HEK293 (cell line): Measurements from ENCODE around the gene KCNMA1.

Experiments
- CTCF ChIA-PET: fragments of 350-600 bp; formaldehyde crosslinking; extraction: SDS; loops from one replicate; lab custom pipeline; 2021; ENCODE audit warnings: antibody characterized with exemption; lab: Yijun Ruan, JAX
- POLR2A ChIA-PET: fragments of 300-600 bp; formaldehyde crosslinking; extraction: SDS; loops from one replicate; lab custom pipeline; 2020; ENCODE audit warnings: antibody characterized with exemption, inconsistent platforms; lab: Yijun Ruan, JAX
- H3K27ac ChIP-seq: fragments of 200-500 bp; sonication (Bioruptor generic); 2 replicates; pipeline ENCODE4 v1.5.1; 2014; ENCODE audit warnings: low read depth, low read length, control low read depth, inconsistent platforms; ENCODE audit errors: extremely low read depth
- H3K36me3 ChIP-seq, 2 experiments: fragments of 200-500 bp in 1 of 2; sonication (Bioruptor generic) in 1 of 2; 1 replicate in 1 of 2; 2 replicates in 1 of 2; pipeline ENCODE4 v1.5.1; 2014 to 2017; ENCODE audit warnings: inconsistent platforms in 2 of 2, low read length in 2 of 2; ENCODE audit not compliant: control insufficient read depth in 2 of 2, insufficient read depth in 1 of 2
- H3K4me1 ChIP-seq: fragments of 200-500 bp; sonication (Bioruptor generic); 2 replicates; pipeline ENCODE4 v1.5.1; 2014; ENCODE audit warnings: mild to moderate bottlenecking, low read length, inconsistent platforms; ENCODE audit not compliant: control insufficient read depth, insufficient read depth
- H3K4me3 ChIP-seq: 2 replicates; pipeline ENCODE4 v1.5.1; 2011; ENCODE audit warnings: low read depth, mild to moderate bottlenecking, control low read depth, low read length, moderate library complexity
- H3K9me3 ChIP-seq: fragments of 200-500 bp; sonication (Bioruptor generic); 2 replicates; pipeline ENCODE4 v1.5.1; 2014; ENCODE audit warnings: low read depth, low read length, inconsistent platforms; ENCODE audit not compliant: control insufficient read depth, insufficient read depth
- CTCF ChIP-seq: fragments of 450-650 bp; formaldehyde crosslinking; IDR thresholded peaks from 2 replicates; pipeline ENCODE4 v1.5.1; 2016; ENCODE audit warnings: missing biosample characterization, missing genetic modification characterization
- KLF1 ChIP-seq: fragments of 450-650 bp; formaldehyde crosslinking; IDR thresholded peaks from 2 replicates; pipeline ENCODE4 v1.5.1; 2016; ENCODE audit warnings: missing biosample characterization, missing genetic modification characterization
- OSR2 ChIP-seq: fragments of 450-650 bp; formaldehyde crosslinking; IDR thresholded peaks from 2 replicates; pipeline ENCODE4 v1.5.1; 2016; ENCODE audit warnings: missing biosample characterization, missing genetic modification characterization
- ZBTB8A ChIP-seq: fragments of 450-650 bp; formaldehyde crosslinking; IDR thresholded peaks from 2 replicates; pipeline ENCODE4 v1.5.1; 2016; ENCODE audit warnings: missing biosample characterization, missing genetic modification characterization
- ZEB2 ChIP-seq: fragments of 450-650 bp; formaldehyde crosslinking; IDR thresholded peaks from 2 replicates; pipeline ENCODE4 v1.5.1; 2016; ENCODE audit warnings: missing biosample characterization, missing genetic modification characterization
- ZIC2 ChIP-seq: fragments of 450-650 bp; formaldehyde crosslinking; IDR thresholded peaks from 2 replicates; pipeline ENCODE4 v1.5.1; 2016; ENCODE audit warnings: missing biosample characterization, missing genetic modification characterization
- ZNF148 ChIP-seq: fragments of 450-650 bp; formaldehyde crosslinking; IDR thresholded peaks from 2 replicates; pipeline ENCODE4 v1.5.0; 2017; ENCODE audit warnings: missing biosample characterization, missing genetic modification characterization, borderline replicate concordance
- ZNF157 ChIP-seq: fragments of 450-650 bp; formaldehyde crosslinking; IDR thresholded peaks from 2 replicates; pipeline ENCODE4 v1.5.1; 2016; ENCODE audit warnings: missing biosample characterization, missing genetic modification characterization
- ZNF184 ChIP-seq: fragments of 450-650 bp; IDR thresholded peaks from 2 replicates; pipeline ENCODE4 v1.5.1; 2018; ENCODE audit warnings: missing biosample characterization, mild to moderate bottlenecking, missing genetic modification characterization
- ZNF2 ChIP-seq: fragments of 450-650 bp; formaldehyde crosslinking; IDR thresholded peaks from 2 replicates; pipeline ENCODE4 v1.5.1; 2016; ENCODE audit warnings: missing biosample characterization, missing genetic modification characterization
- ZNF214 ChIP-seq: fragments of 450-650 bp; formaldehyde crosslinking; IDR thresholded peaks from 2 replicates; pipeline ENCODE4 v1.5.1; 2017; ENCODE audit warnings: missing biosample characterization, mild to moderate bottlenecking, missing genetic modification characterization, borderline replicate concordance
- ZNF221 ChIP-seq: fragments of 450-650 bp; formaldehyde crosslinking; IDR thresholded peaks from 2 replicates; pipeline ENCODE4 v1.5.1; 2017; ENCODE audit warnings: missing biosample characterization, missing genetic modification characterization, borderline replicate concordance
- ZNF302 ChIP-seq: fragments of 450-650 bp; formaldehyde crosslinking; IDR thresholded peaks from 2 replicates; pipeline ENCODE4 v1.5.1; 2016; ENCODE audit warnings: missing biosample characterization, missing genetic modification characterization, low read depth
- ZNF394 ChIP-seq: fragments of 450-650 bp; formaldehyde crosslinking; IDR thresholded peaks from 2 replicates; pipeline ENCODE4 v1.5.1; 2016; ENCODE audit warnings: missing biosample characterization, missing genetic modification characterization, mild to moderate bottlenecking, moderate library complexity, borderline replicate concordance
- ZNF398 ChIP-seq: fragments of 450-650 bp; formaldehyde crosslinking; IDR thresholded peaks from 2 replicates; pipeline ENCODE4 v1.5.1; 2017; ENCODE audit warnings: missing biosample characterization, missing genetic modification characterization
- ZNF514 ChIP-seq: fragments of 450-650 bp; formaldehyde crosslinking; IDR thresholded peaks from 2 replicates; pipeline ENCODE4 v1.5.1; 2016; ENCODE audit warnings: missing biosample characterization, missing genetic modification characterization
- ZNF529 ChIP-seq: fragments of 450-650 bp; formaldehyde crosslinking; IDR thresholded peaks from 2 replicates; pipeline ENCODE4 v1.5.1; 2017; ENCODE audit warnings: missing genetic modification characterization, missing biosample characterization; ENCODE audit not compliant: insufficient replicate concordance

KCNMA1 gene

GRCh38 chr10:76995023-76995422 is 642.6 kb downstream of the KCNMA1 start:
- TF ChIP-seq ZBTB8A (tag by site-specific recombination), result no peak
- no peak for TF ChIP-seq ZEB2 (tag by site-specific recombination)
- no peak for TF ChIP-seq KLF1 (tag by site-specific recombination)
- no peak for TF ChIP-seq ZNF394
- no peak for TF ChIP-seq ZNF221
- Histone ChIP-seq H3K4me3 (no peak overlapping the region), H3K27ac (no peak overlapping the region), H3K4me1 (no peaks in the 10 kb centered on the region), H3K9me3 (no peaks in the 10 kb centered on the region), H3K36me3 (no peaks in the 10 kb centered on the region)
- ChIA-PET POLR2A (no interaction called here), CTCF (no interaction called here)

- no peaks in the 10 kb centered on the region for H3K9me3 ChIP-seq
- no peak overlapping the region for H3K4me3 ChIP-seq
- no peak overlapping the region for H3K27ac ChIP-seq
- H3K36me3 ChIP-seq, result no peaks in the 10 kb centered on the region
- CTCF ChIA-PET, result interaction anchor here (0.6 to 0.8 kb wide), 2 partner anchors 8 to 9 kb away, joined by 3 to 6 read pairs; no protein-coding TSS in a partner anchor
- no peaks in the 10 kb centered on the region for H3K4me1 ChIP-seq
- no peak for TF ChIP-seq ZNF157
- TF ChIP-seq ZNF529 (tag by site-specific recombination), result no peak
- no peak for TF ChIP-seq ZNF148
- no peak for TF ChIP-seq ZNF302 (tag by site-specific recombination)
- no peak for TF ChIP-seq OSR2 (tag by site-specific recombination)
- TF ChIP-seq ZNF214 (tag by site-specific recombination), result no peak
- no peak for TF ChIP-seq ZNF184 (tag by site-specific recombination)
- TF ChIP-seq ZNF398 (tag by site-specific recombination), result no peak
- TF ChIP-seq ZNF2 (tag by site-specific recombination), result no peak
- no peak for TF ChIP-seq CTCF (tag by site-specific recombination)
- POLR2A ChIA-PET, result no interaction called here
Measured at GRCh38 chr10:76993213-76993612, 644.4 kb downstream of the KCNMA1 start.

GRCh38 chr10:76992467-76992866 is 645.1 kb downstream of the KCNMA1 start:
- peak; percentile 63 for TF ChIP-seq ZIC2
- TF ChIP-seq ZNF514 (tag by site-specific recombination), result no peak

More at GRCh38 chr10:76992467-76992866, 645.1 kb downstream of the KCNMA1 start:
- CTCF ChIA-PET, result no interaction called here
- no peaks in the 10 kb centered on the region for H3K9me3 ChIP-seq
- no peak overlapping the region for H3K4me3 ChIP-seq
- POLR2A ChIA-PET, result no interaction called here
- no peak overlapping the region for H3K27ac ChIP-seq
- H3K4me1 ChIP-seq, result no peaks in the 10 kb centered on the region
- H3K36me3 ChIP-seq, result no peaks in the 10 kb centered on the region
